ENCODE results near the gene MSX1. TPM values are rescaled to one million over a fixed set of nuclear protein-coding genes. Genes with fewer than 3 reads are reported as not detected.
A peak's percentile ranks its signal among the peaks of the same experiment; 100 is the strongest.

MSX1 gene
- total and polyA plus RNA-seq, 2 of the 8 experiments (the other 6 are each of a cell fraction or from before 2014, with no cell fraction given) = 0.47 TPM; not detected in 1

- Histone ChIP-seq H3K27ac (ENCODE audit: low read depth, low read length) (no peak overlapping the region), H4K5ac (ENCODE audit: insufficient read length, low read depth, low read length) (no peak overlapping the region), H3K4me3 (ENCODE audit: extremely low read depth in 1 of 4, insufficient read depth in 2 of 4, low read depth in 3 of 4, low read length in 4 of 4) (peak overlapping the region in 1 of 4 experiments; percentile 38; a peak in 2 of 8 replicates), H3K79me1 (ENCODE audit: low read depth, low read length) (no peaks in the 10 kb centered on the region), H2AFZ (ENCODE audit: low read length) (no peak overlapping the region), H2BK120ac (replicated peaks; ENCODE audit: low read depth, low read length) (no peak overlapping the region), H4K20me1 (replicated peaks in 1 of 2; ENCODE audit: control insufficient read depth in 1 of 2, insufficient read depth in 2 of 2, low read length in 2 of 2) (peaks cover 11 to 47% of the 10 kb centered on the region in 2 experiments), H3K23ac (ENCODE audit: insufficient read length) (no peak overlapping the region), H3K4ac (replicated peaks; ENCODE audit: insufficient read length, low read depth, low read length) (no peak overlapping the region), H4K91ac (replicated peaks; ENCODE audit: insufficient read length, low read length) (no peak overlapping the region), H3K79me2 (ENCODE audit: control insufficient read depth in 1 of 2, insufficient read depth in 2 of 2, low read length in 2 of 2) (no peaks in the 10 kb centered on the region), H2BK5ac (ENCODE audit: low read depth, low read length) (no peak overlapping the region), H2BK12ac (ENCODE audit: low read depth, low read length) (no peak overlapping the region), H2BK15ac (ENCODE audit: low read length) (no peak overlapping the region), H3K27me3 (replicated peaks in 1 of 4; ENCODE audit: control insufficient read depth in 3 of 4, extremely low read depth in 1 of 4, insufficient read depth in 3 of 4, low read length in 3 of 4) (peaks cover 78 to 94% (median 92%) of the 10 kb centered on the region in 4 experiments), H3K14ac (ENCODE audit: insufficient read length) (no peak overlapping the region), H4K8ac (ENCODE audit: extremely low read depth, insufficient read depth, low read length) (no peak overlapping the region), H3K18ac (ENCODE audit: extremely low read depth, low read length) (no peak overlapping the region; the same call in 1 of the 2 replicates), H3K4me2 (ENCODE audit: insufficient read depth in 1 of 2, low read depth in 2 of 2, low read length in 2 of 2) (peak overlapping the region; percentile 33 to 62), H3K56ac (replicated peaks; ENCODE audit: insufficient read length, low read depth, low read length) (no peak overlapping the region), H3K9ac (replicated peaks in 1 of 4; ENCODE audit: extremely low read depth in 1 of 4, low read depth in 3 of 4, low read length in 3 of 4) (no peak overlapping the region), H2BK20ac (ENCODE audit: low read length) (no peak overlapping the region), H3K36me3 (ENCODE audit: control insufficient read depth in 2 of 4, insufficient read depth in 4 of 4, low read length in 3 of 4) (no peaks in the 10 kb centered on the region; a peak in 1 of 8 replicates), H3K9me3 (ENCODE audit: insufficient read depth in 2 of 2, low read depth in 1 of 2, low read length in 1 of 2) (no peaks in the 10 kb centered on the region), H3K23me2 (ENCODE audit: low read depth, low read length) (peaks cover 4% of the 10 kb centered on the region; the same call in 1 of the 2 replicates), H2AK5ac (ENCODE audit: low read depth, low read length) (no peak overlapping the region), H3K4me1 (replicated peaks in 1 of 4; ENCODE audit: control insufficient read depth in 3 of 4, insufficient read depth in 4 of 4, low read length in 3 of 4) (peaks cover 0 to 28% (median 16%) of the 10 kb centered on the region in 4 experiments; a peak in 6 of 7 replicates)
- FAIRE-seq = no peak
- POLR2A ChIA-PET (ENCODE audit: partially characterized antibody) = interaction anchor here (1.0 to 1.9 kb wide), 2 partner anchors 8 to 12 kb away, joined by 3 to 8 read pairs; no protein-coding TSS in a partner anchor
- CTCF ChIA-PET (ENCODE audit: partially characterized antibody) = interaction anchor here (0.7 to 2.6 kb wide), 7 partner anchors 10 to 444 kb away, joined by 3 to 9 read pairs (median 5); no protein-coding TSS in a partner anchor
- peak in 1 of 2 experiments; percentile 78 for DNase-seq (ENCODE audit: low read depth in 1 of 2, low spot score in 2 of 2)
- 4% methylated on average over 28 of the region's 28 CpGs; no CpG with 5 or more reads in 1 of the 2 experiments for WGBS, 2 experiments (ENCODE audit: extremely low coverage in 1 of 2, insufficient coverage in 1 of 2, insufficient read length in 1 of 2, insufficient replicate concordance in 2 of 2, low coverage in 1 of 2, low lambda C conversion rate in 2 of 2, missing lambda C conversion rate in 1 of 2)
- TF ChIP-seq SIRT6 (IDR thresholded peaks at IDR 0.05; ENCODE audit: low read length) (no peak), PHF8 (conservative IDR thresholded peaks at IDR 0.05; ENCODE audit: low read depth, low read length) (no peak), SIN3A (conservative IDR thresholded peaks at IDR 0.05 in 1 of 2, IDR thresholded peaks at IDR 0.05 in 1 of 2; ENCODE audit: low read depth in 1 of 2, low read length in 2 of 2) (0 out of 4 replicates have a peak, but pooled peaks of 1 of the 2 experiments have one; percentile 15), ATF3 (IDR thresholded peaks at IDR 0.05; ENCODE audit: insufficient read depth, low read depth, low read length) (no peak), HDAC6 (IDR thresholded peaks at IDR 0.05; ENCODE audit: low read depth, low read length) (no peak), KDM1A (IDR thresholded peaks at IDR 0.05; ENCODE audit: borderline replicate concordance, low read length) (no peak), POLR2AphosphoS5 (IDR thresholded peaks at IDR 0.05; ENCODE audit: low read depth, low read length) (no peak), RBBP5 (IDR thresholded peaks at IDR 0.05; ENCODE audit: borderline replicate concordance, low read depth, low read length) (no peak), SP4 (IDR thresholded peaks at IDR 0.05; ENCODE audit: low read length) (no peak)
Observed at GRCh38 chr4:4872314-4872903, 12.9 kb downstream of the MSX1 start.
